Heart left ventricle (tissue), 16 donors: ENCODE results near the gene TEX2. TPM values are rescaled to one million over a fixed set of nuclear protein-coding genes. Genes with fewer than 3 reads are reported as not detected.
A peak's percentile ranks its signal among the peaks of the same experiment; 100 is the strongest.

Source experiments
- ATAC-seq, 4 donors: fragments of 200-7000 bp; cut with Tn5 transposase; one replicate each; pipeline ENCODE4 v1.9.1; 2020 to 2022; ENCODE audit warnings: moderate library complexity in 4 of 4, mild to moderate bottlenecking in 3 of 4, moderate number of reproducible peaks in 1 of 4
- DNase-seq, 5 donors: peaks; one replicate each; pipeline ENCODE4 v3.0.0-alpha.2; 2020
- H3K27ac ChIP-seq, 12 donors: fragments of 200-600 bp; sonication (generic) in 4 of 12; one replicate each; pipeline versions ENCODE4 v1.5.0 to v1.8.0; 2016 to 2022; ENCODE audit warnings: mild to moderate bottlenecking in 2 of 12
- H3K27me3 ChIP-seq, 9 donors: fragments of 200-600 bp; sonication (generic) in 2 of 9; one replicate each; pipeline versions ENCODE4 v1.5.1 to v1.8.0; 2016 to 2022; ENCODE audit warnings: mild to moderate bottlenecking in 3 of 9
- H3K36me3 ChIP-seq, 9 donors: fragments of 200-600 bp; sonication (generic) in 2 of 9; one replicate each; pipeline versions ENCODE4 v1.5.0 to v1.8.0; 2018 to 2022; ENCODE audit warnings: mild to moderate bottlenecking in 2 of 9
- H3K4me1 ChIP-seq, 12 donors: fragments of 200-600 bp; sonication (generic) in 4 of 12; one replicate each; pipeline versions ENCODE4 v1.5.0 to v1.8.0; 2016 to 2022; ENCODE audit warnings: mild to moderate bottlenecking in 3 of 12
- H3K4me3 ChIP-seq, 12 donors: fragments of 200-600 bp; sonication (generic) in 4 of 12; one replicate each; pipeline versions ENCODE4 v1.5.0 to v1.8.0; 2017 to 2022; ENCODE audit warnings: mild to moderate bottlenecking in 9 of 12, moderate library complexity in 4 of 12
- H3K9me3 ChIP-seq, 12 donors: fragments of 200-600 bp; sonication (generic) in 4 of 12; one replicate each; pipeline versions ENCODE4 v1.5.0 to v1.8.0; 2016 to 2022; ENCODE audit warnings: mild to moderate bottlenecking in 1 of 12
- CTCF ChIP-seq, 12 donors: fragments of 200-600 bp; sonication (generic) in 4 of 12; IDR thresholded peaks; one replicate each; pipeline versions ENCODE4 v1.5.0 to v1.8.0; 2018 to 2022; ENCODE audit warnings: antibody characterized with exemption in 12 of 12, mild to moderate bottlenecking in 5 of 12
- POLR2A ChIP-seq, 2 donors: fragments of 450-650 bp; IDR thresholded peaks; one replicate each; pipeline ENCODE4 v1.6.1; 2017; ENCODE audit warnings: antibody characterized with exemption in 2 of 2, mild to moderate bottlenecking in 2 of 2, moderate library complexity in 2 of 2
- WGBS, 4 donors: extraction: QIAGEN DNeasy Blood & Tissue Kit in 2 of 4; methylation state at CpG; one replicate each; pipeline versions ENCODE4 v1.1.5 to v1.1.7; 2013 to 2018; 5-methylcytosine and 5-hydroxymethylcytosine counted together
- intact Hi-C, 10 donors: fragments of 100-400 bp; cut with DNase I; formaldehyde crosslinking; loops; one replicate each; pipeline versions ENCODE4 v1.11.1 to v1.14.2; 2022
- polyA plus RNA-seq, 2 donors: library from polyadenylated mRNA; stranded (reverse); fragments of 200-250 nt; gene quantifications; one replicate each; pipeline ENCODE4 v1.2.3, GENCODE V29; 2013
- total RNA-seq, 9 donors: library from RNA; depleted of rRNA in 2 of 9; stranded (reverse); fragments of >200 nt in 2 of 9; fragmentation: NEBNext Ultra II Directional in 3 of 9; extraction: Animal tissue kit (Norgen Biotek cat#: 25700) in 3 of 9; gene quantifications; one replicate each; pipeline versions ENCODE4 v1.1.0 to v1.2.4, GENCODE V29; 2016 to 2023
- donor health status: ischemic (EF 13 %, LVEDD 7.1; RV severe dilation, severe dysfunction).
- donor health status: healthy with polysubstance abuse.
- donor health status: DM: no; HTN: yes; CAD: no.
- donor health status: DM: no; HTN: no; CAD: no.
- donor health status: ischemic (EF 25% LVEDD 6.9; RV normal size, moderate dysfunction).
- donor health status: ischemic (EF 25% LVEDD 5.7; RV mildly dilated, moderate dysfunction).
- donor health status: healthy.
- donor health status: DM: yes; HTN: yes; CAD: no.
- donor health status: ischemic (EF 35%, LVEDD 5.7; RV mildly dilated, moderate dysfunction).
- donor health status: nonischemic (EF 11% LVEDD 7.7; RV severe dilation, severe dysfunction).
- donor health status: DM: yes; HTN: yes; CAD: no.
- donor health status: PGD.
- donor health status: ischemic (EF 29% LVEDD 5.4; RV normal size, mild dysfunction).
- donor health status: nonischemic (EF 23%, LVEDD 6.1; RV moderate dilation, normal function).

TEX2 gene
- total and polyA plus RNA-seq, 11 donors = 16.8 to 55.8 (median 50.5) TPM

GRCh38 chr17:64245218-64246145 is 17.6 kb downstream of the TEX2 start:
- Histone ChIP-seq H3K27ac (no peak overlapping the region), H3K27me3 (no peaks in the 10 kb centered on the region), H3K9me3 (no peaks in the 10 kb centered on the region), H3K4me1 (peaks cover 2 to 64% (median 19%) of the 10 kb centered on the region in 12 donors), H3K36me3 (no peaks in the 10 kb centered on the region), H3K4me3 (no peak overlapping the region)
- 88 to 91% (median 89%) methylated on average over 11 of the region's 11 CpGs for WGBS, 4 donors
- ATAC-seq (no peak), DNase-seq (no peak)
- intact Hi-C loops = no loop called here
- TF ChIP-seq CTCF (IDR thresholded peaks at IDR 0.05) (no peak), POLR2A (IDR thresholded peaks at IDR 0.05) (no peak)

GRCh38 chr17:64244165-64244564 is 18.9 kb downstream of the TEX2 start:
- no peak overlapping the region for H3K27ac ChIP-seq
- intact Hi-C loops = no loop called here
- DNase-seq (no peak), ATAC-seq (no peak)
- H3K36me3 ChIP-seq = no peaks in the 10 kb centered on the region
- TF ChIP-seq POLR2A (IDR thresholded peaks at IDR 0.05) (no peak), CTCF (IDR thresholded peaks at IDR 0.05) (no peak)
- H3K27me3 ChIP-seq = no peaks in the 10 kb centered on the region
- H3K4me3 ChIP-seq = no peak overlapping the region
- H3K9me3 ChIP-seq = no peaks in the 10 kb centered on the region
- H3K4me1 ChIP-seq = peaks cover 2 to 59% (median 24%) of the 10 kb centered on the region in 12 donors
- 38 to 63% (median 56%) methylated on average over 5 of the region's 5 CpGs for WGBS, 4 donors

- no peaks in the 10 kb centered on the region for H3K36me3 ChIP-seq
- intact Hi-C loops = no loop called here
- 63 to 86% (median 77%) methylated on average over 2 of the region's 2 CpGs for WGBS, 4 donors
- ATAC-seq (no peak), DNase-seq (no peak)
- H3K27me3 ChIP-seq = no peaks in the 10 kb centered on the region
- peaks cover 2 to 57% (median 24%) of the 10 kb centered on the region in 12 donors for H3K4me1 ChIP-seq
- H3K4me3 ChIP-seq = no peak overlapping the region
- peak overlapping the region in 1 of 12 donors; percentile 32 for H3K27ac ChIP-seq
- no peak for TF ChIP-seq CTCF (IDR thresholded peaks at IDR 0.05)
- TF ChIP-seq POLR2A (IDR thresholded peaks at IDR 0.05) = no peak
- H3K9me3 ChIP-seq = no peaks in the 10 kb centered on the region
These were observed 19.7 kb downstream of the TEX2 start for GRCh38 chr17:64243340-64243739.

GRCh38 chr17:64242633-64243032 is 20.4 kb downstream of the TEX2 start:
- intact Hi-C loops = no loop called here
- no peak for ATAC-seq
- peaks cover 2 to 55% (median 24%) of the 10 kb centered on the region in 12 donors for H3K4me1 ChIP-seq

More at GRCh38 chr17:64242633-64243032, 20.4 kb downstream of the TEX2 start:
- TF ChIP-seq POLR2A (IDR thresholded peaks at IDR 0.05) (no peak), CTCF (IDR thresholded peaks at IDR 0.05) (no peak)
- H3K4me3 ChIP-seq = no peak overlapping the region
- no peak overlapping the region for H3K27ac ChIP-seq
- no peaks in the 10 kb centered on the region for H3K27me3 ChIP-seq
- 93 to 97% (median 96%) methylated on average over 7 of the region's 7 CpGs for WGBS, 4 donors
- H3K36me3 ChIP-seq = no peaks in the 10 kb centered on the region
- H3K9me3 ChIP-seq = no peaks in the 10 kb centered on the region
- DNase-seq = no peak
